ENCODE data around the gene TATDN2. TPM values are rescaled to one million over a fixed set of nuclear protein-coding genes. Genes with fewer than 3 reads are reported as not detected.
A peak's percentile ranks its signal among the peaks of the same experiment; 100 is the strongest.

TATDN2 gene, protein sequence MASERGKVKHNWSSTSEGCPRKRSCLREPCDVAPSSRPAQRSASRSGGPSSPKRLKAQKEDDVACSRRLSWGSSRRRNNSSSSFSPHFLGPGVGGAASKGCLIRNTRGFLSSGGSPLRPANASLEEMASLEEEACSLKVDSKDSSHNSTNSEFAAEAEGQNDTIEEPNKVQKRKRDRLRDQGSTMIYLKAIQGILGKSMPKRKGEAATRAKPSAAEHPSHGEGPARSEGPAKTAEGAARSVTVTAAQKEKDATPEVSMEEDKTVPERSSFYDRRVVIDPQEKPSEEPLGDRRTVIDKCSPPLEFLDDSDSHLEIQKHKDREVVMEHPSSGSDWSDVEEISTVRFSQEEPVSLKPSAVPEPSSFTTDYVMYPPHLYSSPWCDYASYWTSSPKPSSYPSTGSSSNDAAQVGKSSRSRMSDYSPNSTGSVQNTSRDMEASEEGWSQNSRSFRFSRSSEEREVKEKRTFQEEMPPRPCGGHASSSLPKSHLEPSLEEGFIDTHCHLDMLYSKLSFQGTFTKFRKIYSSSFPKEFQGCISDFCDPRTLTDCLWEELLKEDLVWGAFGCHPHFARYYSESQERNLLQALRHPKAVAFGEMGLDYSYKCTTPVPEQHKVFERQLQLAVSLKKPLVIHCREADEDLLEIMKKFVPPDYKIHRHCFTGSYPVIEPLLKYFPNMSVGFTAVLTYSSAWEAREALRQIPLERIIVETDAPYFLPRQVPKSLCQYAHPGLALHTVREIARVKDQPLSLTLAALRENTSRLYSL
- 10 to 100 TPM; 26.5 to 32.9 TPM for total RNA-seq
- 10 to 100 TPM; 12.0 to 21.1 TPM for polyA plus RNA-seq
- long read RNA-seq, donor 1, full-length matches to known transcripts = 1 of 1 reads
- long read RNA-seq, donor 1, partial matches to known transcripts = 0 of 1 reads
- long read RNA-seq, donor 1, other reads (novel, unspliced or antisense) = 0 of 1 reads
- long read RNA-seq, donor 2, partial matches to known transcripts = 5 of 5 reads
- long read RNA-seq, donor 2, other reads (novel, unspliced or antisense) = 0 of 5 reads
- long read RNA-seq, donor 3 = 0 reads
- long read RNA-seq, donor 4, full-length matches to known transcripts = 1 of 1 reads
- long read RNA-seq, donor 4, partial matches to known transcripts = 0 of 1 reads
- long read RNA-seq, donor 4, other reads (novel, unspliced or antisense) = 0 of 1 reads
- long read RNA-seq, donor 5, full-length matches to known transcripts = 7 of 16 reads
- long read RNA-seq, donor 5, partial matches to known transcripts = 9 of 16 reads
- long read RNA-seq, donor 5, other reads (novel, unspliced or antisense) = 0 of 16 reads

DNA sequence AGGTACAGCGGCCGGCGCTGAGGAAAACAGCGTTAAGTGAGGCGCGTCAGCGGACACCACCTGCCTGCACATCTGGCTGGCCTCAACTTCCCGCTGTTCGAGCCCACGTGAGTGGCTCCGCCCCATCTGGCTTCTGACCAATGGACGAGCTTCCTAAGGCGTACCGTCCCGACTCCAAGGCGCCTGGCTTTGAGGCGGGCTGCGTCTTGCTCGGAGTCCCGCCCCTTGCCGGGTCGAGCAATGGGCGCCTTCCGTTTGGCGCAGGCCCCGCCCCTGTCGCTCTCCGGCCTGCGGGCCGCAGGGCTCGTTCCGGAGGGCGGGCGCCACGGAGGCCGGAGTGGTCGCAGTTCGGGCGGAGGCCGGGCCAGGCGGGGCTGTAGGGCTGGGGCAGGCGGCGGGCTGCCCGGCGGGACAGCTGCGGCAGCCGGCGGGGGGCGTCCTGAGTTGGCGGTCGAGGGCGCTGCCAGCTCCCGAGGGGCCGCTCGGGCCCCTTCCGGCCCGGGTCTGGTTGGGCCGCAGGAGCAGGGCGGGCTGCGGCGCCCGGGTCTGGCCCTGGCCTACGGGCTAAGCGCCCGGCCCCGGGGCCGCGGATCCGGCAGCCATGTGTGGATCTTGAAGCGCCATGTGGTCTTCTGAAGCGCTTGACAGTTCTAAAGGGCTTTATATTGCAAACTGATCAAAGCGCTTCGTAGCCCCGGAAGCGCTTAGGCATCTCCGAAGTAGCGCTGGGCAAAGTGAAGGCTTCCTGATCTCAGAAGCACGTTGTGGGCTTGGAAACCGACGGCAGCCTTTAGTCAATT is at the start of gene TATDN2:
TSS of gene TATDN2 (plus strand) at position 276 of the 800 bp plus-strand sequence. CDS start 742 bp downstream, outside the sequence.
- WGBS, 2 donors = 0% methylated on average over 74 to 80 of the region's 80 CpGs
- peaks cover 0 to 6% (median 1%) of the 10 kb centered on the region in 4 donors for H3K9me3 ChIP-seq (ENCODE audit: control insufficient read depth in 4 of 4, insufficient read depth in 3 of 4, low read length in 3 of 4)
- peak within 1 kb of the TSS; percentile 49 to 71 for H3K9ac ChIP-seq (ENCODE audit: insufficient read depth in 1 of 2, low read length in 2 of 2)
- peak within 1 kb of the TSS; percentile 88 to 90 for H3K27ac ChIP-seq (ENCODE audit: low read depth in 1 of 2, low read length in 1 of 2)
- H3K4me1 ChIP-seq (ENCODE audit: control insufficient read depth in 5 of 5, insufficient read depth in 5 of 5, low read length in 5 of 5) = peaks cover 0 to 24% (median 9%) of the 10 kb centered on the region in 5 donors
- TF ChIP-seq, protein P1, sequence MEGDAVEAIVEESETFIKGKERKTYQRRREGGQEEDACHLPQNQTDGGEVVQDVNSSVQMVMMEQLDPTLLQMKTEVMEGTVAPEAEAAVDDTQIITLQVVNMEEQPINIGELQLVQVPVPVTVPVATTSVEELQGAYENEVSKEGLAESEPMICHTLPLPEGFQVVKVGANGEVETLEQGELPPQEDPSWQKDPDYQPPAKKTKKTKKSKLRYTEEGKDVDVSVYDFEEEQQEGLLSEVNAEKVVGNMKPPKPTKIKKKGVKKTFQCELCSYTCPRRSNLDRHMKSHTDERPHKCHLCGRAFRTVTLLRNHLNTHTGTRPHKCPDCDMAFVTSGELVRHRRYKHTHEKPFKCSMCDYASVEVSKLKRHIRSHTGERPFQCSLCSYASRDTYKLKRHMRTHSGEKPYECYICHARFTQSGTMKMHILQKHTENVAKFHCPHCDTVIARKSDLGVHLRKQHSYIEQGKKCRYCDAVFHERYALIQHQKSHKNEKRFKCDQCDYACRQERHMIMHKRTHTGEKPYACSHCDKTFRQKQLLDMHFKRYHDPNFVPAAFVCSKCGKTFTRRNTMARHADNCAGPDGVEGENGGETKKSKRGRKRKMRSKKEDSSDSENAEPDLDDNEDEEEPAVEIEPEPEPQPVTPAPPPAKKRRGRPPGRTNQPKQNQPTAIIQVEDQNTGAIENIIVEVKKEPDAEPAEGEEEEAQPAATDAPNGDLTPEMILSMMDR (IDR thresholded peaks at IDR 0.05; ENCODE audit: control extremely low read depth, extremely low read depth) = no peak
- peak within 1 kb of the TSS; percentile 86 for H3K4me3 ChIP-seq
- DNase-seq (peak; percentile 91 to 96 (median 93)), ATAC-seq (ENCODE audit: insufficient read depth, low FRiP score) (peak; percentile 98)
- H3K36me3 ChIP-seq (ENCODE audit: control insufficient read depth in 4 of 4, insufficient read depth in 4 of 4, low read length in 4 of 4) = peaks cover 0 to 8% (median 5%) of the 10 kb centered on the region in 4 donors
- no peaks in the 10 kb centered on the region for H3K27me3 ChIP-seq (ENCODE audit: control insufficient read depth in 3 of 3, insufficient read depth in 3 of 3, low read length in 2 of 3)

DNA sequence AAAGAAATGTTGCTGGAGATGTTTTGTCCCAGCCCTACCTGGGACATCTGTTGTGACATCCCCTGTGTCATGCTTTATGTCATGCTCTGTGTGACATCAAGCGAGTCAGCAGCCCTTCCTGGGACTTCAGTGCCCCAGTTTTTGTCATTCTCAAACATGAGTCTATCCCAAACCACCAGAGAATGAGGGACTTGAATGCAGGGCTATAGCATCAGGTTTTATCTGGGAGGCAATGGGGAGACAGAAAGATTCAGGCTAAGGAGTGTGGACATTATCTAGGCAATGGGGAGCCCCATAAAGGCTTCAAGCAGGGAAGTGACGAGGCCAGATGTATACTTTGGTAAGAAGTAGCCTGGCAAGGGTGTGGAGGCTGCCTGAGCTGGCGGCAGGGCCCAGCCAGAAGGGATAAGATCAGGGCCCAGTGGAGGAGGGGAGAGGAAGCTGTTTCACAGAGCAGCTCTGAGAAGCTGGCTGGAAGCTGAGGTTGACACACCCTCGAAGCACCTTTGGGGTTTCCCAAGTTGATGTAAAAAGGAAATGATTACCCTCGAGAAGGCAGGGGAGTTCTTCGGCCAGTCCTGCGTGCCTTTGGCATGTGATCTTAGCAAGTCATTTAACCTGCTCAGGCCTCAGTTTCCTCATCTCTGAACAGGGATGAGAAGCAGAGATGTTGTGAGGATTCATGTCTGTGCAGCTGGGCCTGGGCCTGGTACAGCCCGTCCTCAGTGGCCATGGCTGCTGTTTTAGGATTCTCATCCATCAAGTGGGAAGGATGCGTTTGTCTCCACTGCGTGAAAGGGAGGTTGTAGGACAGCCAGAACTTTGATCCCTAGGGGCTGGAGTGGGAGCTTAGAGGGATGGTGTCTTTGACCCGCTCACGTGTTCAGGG is 49.3 kb upstream of the TATDN2 start:
- Histone ChIP-seq H3K9ac (ENCODE audit: insufficient read depth in 1 of 2, low read length in 2 of 2) (no peak overlapping the region), H3K4me1 (ENCODE audit: control insufficient read depth in 5 of 5, insufficient read depth in 5 of 5, low read length in 5 of 5) (peaks cover 0 to 33% (median 0%) of the 10 kb centered on the region in 5 donors), H3K4me3 (no peak overlapping the region), H3K9me3 (ENCODE audit: control insufficient read depth in 4 of 4, insufficient read depth in 3 of 4, low read length in 3 of 4) (no peaks in the 10 kb centered on the region), H3K27me3 (ENCODE audit: control insufficient read depth in 3 of 3, insufficient read depth in 3 of 3, low read length in 2 of 3) (no peaks in the 10 kb centered on the region), H3K36me3 (ENCODE audit: control insufficient read depth in 4 of 4, insufficient read depth in 4 of 4, low read length in 4 of 4) (peaks cover 0 to 10% (median 0%) of the 10 kb centered on the region in 4 donors), H3K27ac (ENCODE audit: low read depth in 1 of 2, low read length in 1 of 2) (peak overlapping the region in 1 of 2 donors; percentile 37)
- TF ChIP-seq, protein P1 (IDR thresholded peaks at IDR 0.05; ENCODE audit: control extremely low read depth, extremely low read depth) = no peak
- DNase-seq (no peak), ATAC-seq (ENCODE audit: insufficient read depth, low FRiP score) (peak; percentile 66)
- 40 to 50% methylated on average over 12 of the region's 12 CpGs for WGBS, 2 donors
